SK-N-MC (cell line): ENCODE measurements around the gene PHC2.

Experiments used
- EZH2 ChIP-seq: fragments of 200-600 bp; sonication (generic); IDR thresholded peaks from one replicate; pipeline ENCODE4 v1.6.1; 2017; ENCODE audit warnings: antibody characterized with exemption
- POLR2AphosphoS5 ChIP-seq: IDR thresholded peaks from 2 replicates; pipeline ENCODE4 v1.6.1; 2012; ENCODE audit warnings: mild to moderate bottlenecking, low read depth, low read length, borderline replicate concordance

DNA sequence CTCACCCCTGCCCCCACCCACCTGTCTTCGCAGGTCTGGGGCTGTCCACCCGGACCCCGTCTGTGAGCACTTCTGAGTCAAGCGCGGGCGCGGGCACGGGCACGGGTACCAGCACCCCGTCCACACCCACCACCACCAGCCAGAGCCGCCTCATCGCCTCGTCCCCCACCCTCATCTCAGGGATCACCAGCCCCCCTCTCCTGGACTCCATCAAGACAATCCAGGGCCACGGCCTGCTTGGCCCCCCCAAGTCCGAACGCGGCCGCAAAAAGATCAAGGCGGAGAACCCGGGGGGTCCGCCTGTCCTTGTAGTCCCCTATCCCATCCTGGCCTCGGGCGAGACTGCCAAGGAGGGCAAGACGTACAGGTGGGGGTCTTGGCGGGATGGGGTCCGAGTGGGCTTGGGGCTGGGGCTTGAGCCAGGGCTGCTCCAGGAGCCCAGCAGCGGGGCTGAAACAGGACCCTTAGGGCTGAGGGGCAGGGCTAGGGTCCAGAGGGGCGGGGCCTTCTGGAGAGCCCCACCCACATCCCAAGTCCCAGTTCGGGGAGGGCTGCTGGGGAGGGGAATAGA, 150.7 kb downstream of the PHC2 start:
- TF ChIP-seq EZH2 (no peak), POLR2AphosphoS5 (no peak)
